Eye (tissue), 1 donor: Measurements from ENCODE around the gene GINS1.

Experiments
- DNase-seq: peaks from one replicate; pipeline ENCODE4 v3.0.0-alpha.2; 2015

Gene GINS1

DNA sequence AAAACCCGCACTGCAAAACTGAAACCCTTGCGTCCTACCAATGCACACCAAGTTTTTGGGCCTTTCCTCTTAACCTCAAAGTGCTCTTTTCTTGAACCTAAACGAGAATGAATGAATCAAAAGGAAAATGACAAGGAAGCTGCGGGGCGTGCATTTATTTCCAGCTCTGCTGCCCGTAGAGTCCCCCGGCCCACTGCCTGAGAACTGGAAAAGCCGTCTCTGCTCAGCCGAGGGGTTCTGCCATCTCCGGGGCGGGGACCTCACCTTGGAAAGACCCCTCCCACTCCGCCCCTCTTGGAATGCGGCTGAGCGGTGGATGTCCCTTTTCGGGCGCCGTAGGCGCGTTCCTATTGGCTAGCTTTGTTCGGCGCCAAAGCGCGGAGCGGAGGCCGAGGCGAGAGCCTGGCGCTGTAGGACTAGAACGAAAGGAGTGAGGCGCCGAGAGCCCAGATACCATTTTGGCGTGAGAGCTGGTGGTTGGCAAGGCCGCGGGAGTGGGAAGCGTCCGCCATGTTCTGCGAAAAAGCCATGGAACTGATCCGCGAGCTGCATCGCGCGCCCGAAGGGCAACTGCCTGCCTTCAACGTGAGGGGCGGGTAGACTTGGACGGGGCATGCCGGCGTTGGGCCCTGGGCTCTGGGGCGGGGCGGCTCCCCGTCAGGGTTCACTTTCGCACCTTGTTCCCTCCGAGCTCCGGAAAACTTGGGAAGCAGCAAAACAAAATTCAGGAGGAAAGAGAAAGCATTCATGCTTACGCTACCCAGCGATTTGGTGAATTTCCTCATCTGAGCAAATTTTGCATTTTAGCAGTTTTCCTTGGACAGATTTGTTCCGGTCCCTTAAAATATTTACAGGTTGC, at the start of gene GINS1:
Gene GINS1 (plus strand): TSS at position 363 of the 859 bp plus-strand sequence. CDS start 148 bp downstream, at position 511.
- peak; percentile 97 for DNase-seq

GRCh38 chr20:25360631-25361286, 46.7 kb upstream of the GINS1 start:
- DNase-seq, result no peak

GRCh38 chr20:25361287-25361683, 46.2 kb upstream of the GINS1 start:
- DNase-seq, result no peak

GRCh38 chr20:25364180-25364788, 43.2 kb upstream of the GINS1 start:
- no peak for DNase-seq

GRCh38 chr20:25364879-25365699, 42.4 kb upstream of the GINS1 start:
- no peak for DNase-seq

DNA sequence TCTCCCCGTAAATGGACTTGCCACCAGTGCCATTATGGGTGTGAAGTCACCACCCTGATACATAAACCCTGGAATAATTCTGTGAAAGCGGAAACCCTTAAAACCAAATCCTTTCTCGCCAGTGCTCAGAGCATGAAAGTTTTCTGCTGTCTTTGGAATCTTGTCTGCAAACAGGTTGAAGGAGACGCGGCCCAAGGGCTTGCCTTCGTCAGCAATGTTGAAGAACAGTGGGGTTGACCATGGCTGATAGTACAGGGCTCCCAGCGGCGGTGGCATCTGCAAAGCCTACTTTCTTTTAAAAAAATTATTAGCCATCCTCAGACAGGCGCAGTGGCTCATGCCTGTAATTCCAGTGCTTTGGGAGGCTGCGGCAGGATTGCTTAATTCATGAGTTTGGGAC, 38.9 kb upstream of the GINS1 start:
- no peak for DNase-seq

- no peak for DNase-seq
Observed at GRCh38 chr20:25368976-25369375, 38.5 kb upstream of the GINS1 start.

DNA sequence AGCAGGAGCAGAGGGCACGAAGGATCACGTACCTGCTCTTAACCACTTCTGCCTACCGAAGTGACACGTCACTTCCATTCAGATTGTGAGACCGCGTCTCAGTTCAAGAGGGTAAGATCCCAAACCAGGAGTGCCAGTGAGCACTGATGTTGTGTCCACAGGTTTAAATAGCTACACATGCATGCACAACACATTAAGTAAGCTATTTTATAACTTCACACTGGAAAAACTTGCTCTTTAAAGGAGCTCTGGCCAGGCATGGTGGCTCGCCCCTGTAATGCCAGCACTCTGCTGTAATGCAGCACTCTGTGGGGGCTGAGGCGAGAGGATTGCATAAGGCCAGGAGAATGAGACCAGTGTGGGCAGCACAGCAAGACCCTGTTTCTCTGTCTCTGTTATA, 37.9 kb upstream of the GINS1 start:
- DNase-seq, result no peak

DNA sequence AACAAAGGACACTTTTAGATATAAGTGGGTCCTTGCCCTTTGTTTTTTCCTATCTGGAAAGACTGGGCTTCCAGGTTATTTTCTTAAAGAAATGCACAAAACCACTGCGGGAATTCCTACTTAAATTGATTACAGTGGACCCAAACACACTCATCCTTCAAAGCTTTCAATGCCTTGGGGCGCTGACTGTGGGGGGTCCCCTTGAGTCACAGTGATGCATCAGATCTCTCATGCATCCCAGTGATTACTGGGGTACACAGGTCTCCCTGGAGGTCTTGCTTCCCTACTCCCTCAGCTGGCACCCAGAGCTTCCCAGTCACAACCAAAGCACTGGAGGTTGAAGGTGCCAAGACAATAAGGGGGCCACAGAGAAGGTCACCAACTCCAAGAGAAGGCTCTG, 37.5 kb upstream of the GINS1 start:
- DNase-seq, result no peak

- DNase-seq, result no peak
Observed at GRCh38 chr20:25372584-25373336, 34.7 kb upstream of the GINS1 start.

- no peak for DNase-seq
Observed at GRCh38 chr20:25374842-25375241, 32.6 kb upstream of the GINS1 start.

GRCh38 chr20:25376236-25376635, 31.2 kb upstream of the GINS1 start:
- no peak for DNase-seq

- DNase-seq, result no peak
Observed at GRCh38 chr20:25376886-25377285, 30.6 kb upstream of the GINS1 start.

GRCh38 chr20:25378189-25378883, 29.1 kb upstream of the GINS1 start:
- DNase-seq, result no peak

DNA sequence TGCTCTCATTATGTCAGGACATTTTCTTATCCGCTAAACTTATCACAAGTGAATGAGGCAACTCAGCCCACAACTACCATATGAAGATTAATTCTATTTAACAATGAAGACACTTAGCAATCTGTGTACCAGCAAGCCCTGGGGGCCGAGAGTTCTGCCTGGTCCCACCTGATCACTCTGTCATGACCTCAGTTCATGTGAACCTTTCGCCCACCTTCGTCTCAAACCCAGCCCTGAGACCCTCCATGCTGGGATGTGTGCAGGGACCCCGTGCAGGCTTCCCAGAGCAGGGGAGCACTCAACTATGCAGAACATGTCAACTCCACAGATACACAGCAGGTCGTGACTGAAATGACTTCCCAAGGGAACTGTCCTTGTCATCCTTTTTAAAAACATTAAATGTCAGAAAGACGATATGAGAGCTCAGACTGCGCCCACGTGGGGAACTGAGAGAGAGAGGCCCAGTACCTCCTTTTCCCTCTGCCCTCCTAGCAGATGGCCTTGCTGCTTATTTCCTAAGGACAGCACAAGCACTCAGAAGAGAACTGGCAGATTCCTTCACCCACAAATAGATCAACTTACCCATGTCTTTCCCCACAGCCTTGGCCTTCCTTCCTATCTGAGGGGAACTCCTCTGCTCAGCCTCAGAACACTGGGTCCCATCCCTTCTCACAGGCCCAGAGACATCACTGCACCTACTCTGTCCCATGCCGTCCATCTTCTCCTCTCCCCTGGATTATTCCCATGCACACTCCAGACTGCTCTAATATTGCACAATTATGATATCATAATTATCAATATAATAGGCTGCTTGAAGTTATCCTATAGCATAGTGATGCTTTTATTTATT, 28.4 kb upstream of the GINS1 start:
- peak; percentile 40 for DNase-seq

GRCh38 chr20:25380945-25381614, 26.4 kb upstream of the GINS1 start:
- DNase-seq, result no peak

GRCh38 chr20:25382704-25383370, 24.6 kb upstream of the GINS1 start:
- no peak for DNase-seq

- peak; percentile 80 for DNase-seq
Observed at GRCh38 chr20:25389401-25389857, 18.0 kb upstream of the GINS1 start.

DNA sequence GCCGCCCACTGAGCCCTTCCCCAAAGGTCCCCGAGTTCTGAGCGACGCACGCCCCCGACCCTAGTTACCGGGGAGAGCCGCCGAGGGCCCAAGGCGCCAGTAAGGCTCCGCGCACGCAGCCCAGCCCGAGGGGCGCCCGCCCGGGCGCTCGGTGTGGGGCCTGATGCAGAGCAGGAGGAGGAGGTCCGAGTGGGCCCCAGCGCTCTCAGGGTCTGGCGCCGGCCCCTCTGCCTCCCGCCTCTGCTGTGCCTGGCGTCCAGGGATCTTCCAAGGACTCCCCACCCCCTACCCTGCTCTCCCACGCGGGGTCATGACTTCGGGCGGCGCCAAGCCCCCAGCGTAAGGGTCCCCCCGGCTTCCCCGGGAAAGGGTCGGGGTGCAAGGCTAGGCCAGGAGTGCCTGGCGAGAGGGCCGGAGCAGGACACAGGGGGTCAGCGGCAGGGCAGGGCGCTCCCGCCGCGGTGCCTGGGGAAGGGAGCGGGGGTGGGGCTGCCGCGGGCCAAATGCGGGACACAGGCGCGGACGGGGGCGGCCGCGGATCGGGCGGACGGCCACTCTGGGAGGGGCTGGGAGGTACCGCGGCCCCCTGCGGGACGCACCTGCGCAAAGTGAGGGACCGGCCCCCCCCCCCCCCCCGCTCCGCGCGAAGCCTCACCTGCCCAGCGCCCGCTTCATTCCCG, 17.5 kb upstream of the GINS1 start:
- DNase-seq, result peak; percentile 85
